K562 (cell line): ENCODE measurements around the gene MAPT. TPM values are rescaled to one million over a fixed set of nuclear protein-coding genes. Genes with fewer than 3 reads are reported as not detected.

Experiments used
- FOXK1 ChIP-seq: sonication (generic); formaldehyde crosslinking; IDR thresholded peaks from 2 replicates; pipeline ENCODE4 v1.8.0; 2022; ENCODE audit warnings: missing genetic modification reagents, mild to moderate bottlenecking, borderline replicate concordance
- HOXB6 ChIP-seq: fragments of 250-450 bp; sonication (Bioruptor Pico); IDR thresholded peaks from 2 replicates; pipeline ENCODE4 v1.5.1; 2022; ENCODE audit warnings: mild to moderate bottlenecking, borderline replicate concordance
- POLR2G ChIP-seq: fragments of 200-400 bp; formaldehyde crosslinking; IDR thresholded peaks from 2 replicates; pipeline ENCODE4 v1.6.1; 2017; ENCODE audit warnings: low read depth, mild to moderate bottlenecking, antibody characterized with exemption, low read length, moderate library complexity
- PPARD ChIP-seq: fragments of 250-450 bp; sonication (Bioruptor Pico); IDR thresholded peaks from 2 replicates; pipeline ENCODE4 v1.8.0; 2022; ENCODE audit warnings: inconsistent platforms, mild to moderate bottlenecking, moderate library complexity
- TAF15 ChIP-seq: fragments of 200-400 bp; formaldehyde crosslinking; IDR thresholded peaks from 2 replicates; pipeline ENCODE4 v1.6.1; 2017; ENCODE audit warnings: mild to moderate bottlenecking, low read depth, low read length, moderate library complexity
- ZBED1 ChIP-seq: IDR thresholded peaks from 2 replicates; pipeline ENCODE4 v1.6.1; 2014
- ZNF586 ChIP-seq: fragments of 450-650 bp; formaldehyde crosslinking; conservative IDR thresholded peaks from 2 replicates; pipeline ENCODE4 v1.4.0; 2020; ENCODE audit warnings: mild to moderate bottlenecking, moderate library complexity
- polyA plus RNA-seq, 8 experiments: library from polyadenylated mRNA; depleted of rRNA in 4 of 8; stranded (reverse) in 5 of 8; unstranded in 3 of 8; fragments of >200 nt; fragmentation: Nextera tagmentation in 2 of 8; fragmentation: Illumina TruSeq in 1 of 8; extraction: Ambion mirVana in 2 of 8; extraction: Trizol in 1 of 8; gene quantifications; 2 replicates each; pipeline versions ENCODE4 v1.2.1 to v1.2.3, GENCODE V29; 2011 to 2014; ENCODE audit warnings: inconsistent platforms in 1 of 8, missing spikeins in 1 of 8
- total RNA-seq, 7 experiments: library from RNA; depleted of rRNA in 6 of 7; stranded (reverse); fragments of >200 nt in 6 of 7; fragmentation: Illumina TruSeq in 2 of 7; extraction: Trizol in 2 of 7; gene quantifications; 2 replicates each; pipeline versions ENCODE4 v1.2.1 to v1.2.3, GENCODE V29; 2011 to 2021; ENCODE audit warnings: low replicate concordance in 1 of 7
- TF ChIP-seq, protein P1 (sequence below): fragments of 450-650 bp; formaldehyde crosslinking; IDR thresholded peaks from 2 replicates; pipeline ENCODE4 v1.4.0; 2020; ENCODE audit warnings: mild to moderate bottlenecking, moderate library complexity
- TF ChIP-seq, protein P2 (sequence below): sonication (generic); formaldehyde crosslinking; IDR thresholded peaks from 2 replicates; pipeline ENCODE4 v1.8.1; 2023; ENCODE audit warnings: mild to moderate bottlenecking, missing genetic modification reagents
- TF ChIP-seq, protein P3 (sequence below): sonication (generic); formaldehyde crosslinking; IDR thresholded peaks from 2 replicates; pipeline ENCODE4 v1.8.1; 2023; ENCODE audit warnings: mild to moderate bottlenecking, missing genetic modification reagents
- TF ChIP-seq, protein P4 (sequence below): sonication (generic); formaldehyde crosslinking; IDR thresholded peaks from 2 replicates; pipeline ENCODE4 v1.8.0; 2023; ENCODE audit warnings: mild to moderate bottlenecking, missing genetic modification reagents
- TF ChIP-seq, protein P5 (sequence below), 2 experiments: fragments of 450-650 bp; formaldehyde crosslinking in 1 of 2; IDR thresholded peaks; 2 replicates each; pipeline versions ENCODE4 v1.4.0 to v1.6.1; 2014 to 2020; ENCODE audit warnings: mild to moderate bottlenecking in 2 of 2, borderline replicate concordance in 1 of 2, low read depth in 1 of 2

Gene MAPT
- total and polyA plus RNA-seq, 9 of the 15 experiments (the other 6 are each of a cell fraction or from before 2014, with no cell fraction given), result 0.04 to 1.1 (median 0.36) TPM

DNA sequence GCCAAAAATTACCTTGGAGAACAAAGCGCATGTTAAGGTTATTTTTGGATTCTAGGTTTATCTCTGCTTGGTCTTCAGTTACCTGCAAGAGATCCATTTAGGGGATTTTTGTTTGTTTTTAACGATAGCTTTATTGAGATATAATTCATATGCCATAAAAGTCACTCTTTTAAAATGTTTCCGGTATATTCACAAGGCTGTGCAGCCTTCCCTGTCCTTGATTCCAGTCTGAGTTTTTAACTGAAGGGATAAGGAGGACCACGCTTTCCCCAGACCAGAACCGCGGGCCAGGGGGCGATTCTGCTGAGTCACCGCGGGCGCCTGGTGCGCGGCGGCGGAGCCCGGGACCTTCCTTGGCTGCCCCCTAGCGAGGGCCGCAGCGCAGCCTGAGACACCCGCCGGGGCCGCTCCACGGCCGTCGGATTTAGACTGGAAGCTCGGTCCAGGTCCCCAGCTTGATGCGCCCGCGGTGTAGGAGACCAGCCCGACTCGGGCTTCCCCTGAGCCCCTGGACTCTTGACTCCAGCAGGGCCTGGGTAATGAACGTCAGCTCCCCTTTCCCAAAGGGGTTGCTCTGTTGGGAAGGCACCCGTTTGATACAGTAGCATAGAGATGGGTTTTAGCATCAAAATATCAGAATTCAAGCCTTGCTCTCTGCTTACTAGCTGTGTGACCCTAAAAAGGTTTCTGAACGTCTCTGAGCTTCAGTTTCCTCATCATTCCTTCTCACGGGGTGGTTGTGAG, 54.7 kb downstream of the MAPT start (continued):
- TF ChIP-seq, protein P1, sequence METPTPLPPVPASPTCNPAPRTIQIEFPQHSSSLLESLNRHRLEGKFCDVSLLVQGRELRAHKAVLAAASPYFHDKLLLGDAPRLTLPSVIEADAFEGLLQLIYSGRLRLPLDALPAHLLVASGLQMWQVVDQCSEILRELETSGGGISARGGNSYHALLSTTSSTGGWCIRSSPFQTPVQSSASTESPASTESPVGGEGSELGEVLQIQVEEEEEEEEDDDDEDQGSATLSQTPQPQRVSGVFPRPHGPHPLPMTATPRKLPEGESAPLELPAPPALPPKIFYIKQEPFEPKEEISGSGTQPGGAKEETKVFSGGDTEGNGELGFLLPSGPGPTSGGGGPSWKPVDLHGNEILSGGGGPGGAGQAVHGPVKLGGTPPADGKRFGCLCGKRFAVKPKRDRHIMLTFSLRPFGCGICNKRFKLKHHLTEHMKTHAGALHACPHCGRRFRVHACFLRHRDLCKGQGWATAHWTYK (CRISPR knock-in tag), result no peak
- TF ChIP-seq HOXB6 (CRISPR knock-in tag), result no peak
- TF ChIP-seq ZBED1, result no peak
- TF ChIP-seq, protein P2, sequence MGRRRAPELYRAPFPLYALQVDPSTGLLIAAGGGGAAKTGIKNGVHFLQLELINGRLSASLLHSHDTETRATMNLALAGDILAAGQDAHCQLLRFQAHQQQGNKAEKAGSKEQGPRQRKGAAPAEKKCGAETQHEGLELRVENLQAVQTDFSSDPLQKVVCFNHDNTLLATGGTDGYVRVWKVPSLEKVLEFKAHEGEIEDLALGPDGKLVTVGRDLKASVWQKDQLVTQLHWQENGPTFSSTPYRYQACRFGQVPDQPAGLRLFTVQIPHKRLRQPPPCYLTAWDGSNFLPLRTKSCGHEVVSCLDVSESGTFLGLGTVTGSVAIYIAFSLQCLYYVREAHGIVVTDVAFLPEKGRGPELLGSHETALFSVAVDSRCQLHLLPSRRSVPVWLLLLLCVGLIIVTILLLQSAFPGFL (CRISPR knock-in tag), result no peak
- TF ChIP-seq ZNF586 (CRISPR knock-in tag), result no peak
- TF ChIP-seq PPARD (CRISPR knock-in tag), result no peak
- TF ChIP-seq, protein P3, sequence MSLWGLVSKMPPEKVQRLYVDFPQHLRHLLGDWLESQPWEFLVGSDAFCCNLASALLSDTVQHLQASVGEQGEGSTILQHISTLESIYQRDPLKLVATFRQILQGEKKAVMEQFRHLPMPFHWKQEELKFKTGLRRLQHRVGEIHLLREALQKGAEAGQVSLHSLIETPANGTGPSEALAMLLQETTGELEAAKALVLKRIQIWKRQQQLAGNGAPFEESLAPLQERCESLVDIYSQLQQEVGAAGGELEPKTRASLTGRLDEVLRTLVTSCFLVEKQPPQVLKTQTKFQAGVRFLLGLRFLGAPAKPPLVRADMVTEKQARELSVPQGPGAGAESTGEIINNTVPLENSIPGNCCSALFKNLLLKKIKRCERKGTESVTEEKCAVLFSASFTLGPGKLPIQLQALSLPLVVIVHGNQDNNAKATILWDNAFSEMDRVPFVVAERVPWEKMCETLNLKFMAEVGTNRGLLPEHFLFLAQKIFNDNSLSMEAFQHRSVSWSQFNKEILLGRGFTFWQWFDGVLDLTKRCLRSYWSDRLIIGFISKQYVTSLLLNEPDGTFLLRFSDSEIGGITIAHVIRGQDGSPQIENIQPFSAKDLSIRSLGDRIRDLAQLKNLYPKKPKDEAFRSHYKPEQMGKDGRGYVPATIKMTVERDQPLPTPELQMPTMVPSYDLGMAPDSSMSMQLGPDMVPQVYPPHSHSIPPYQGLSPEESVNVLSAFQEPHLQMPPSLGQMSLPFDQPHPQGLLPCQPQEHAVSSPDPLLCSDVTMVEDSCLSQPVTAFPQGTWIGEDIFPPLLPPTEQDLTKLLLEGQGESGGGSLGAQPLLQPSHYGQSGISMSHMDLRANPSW, result no peak
- TF ChIP-seq, protein P4, sequence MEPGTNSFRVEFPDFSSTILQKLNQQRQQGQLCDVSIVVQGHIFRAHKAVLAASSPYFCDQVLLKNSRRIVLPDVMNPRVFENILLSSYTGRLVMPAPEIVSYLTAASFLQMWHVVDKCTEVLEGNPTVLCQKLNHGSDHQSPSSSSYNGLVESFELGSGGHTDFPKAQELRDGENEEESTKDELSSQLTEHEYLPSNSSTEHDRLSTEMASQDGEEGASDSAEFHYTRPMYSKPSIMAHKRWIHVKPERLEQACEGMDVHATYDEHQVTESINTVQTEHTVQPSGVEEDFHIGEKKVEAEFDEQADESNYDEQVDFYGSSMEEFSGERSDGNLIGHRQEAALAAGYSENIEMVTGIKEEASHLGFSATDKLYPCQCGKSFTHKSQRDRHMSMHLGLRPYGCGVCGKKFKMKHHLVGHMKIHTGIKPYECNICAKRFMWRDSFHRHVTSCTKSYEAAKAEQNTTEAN (CRISPR knock-in tag), result no peak
- peak; percentile 43; the same call in 1 of the 2 replicates for TF ChIP-seq POLR2G
- TF ChIP-seq, protein P5, sequence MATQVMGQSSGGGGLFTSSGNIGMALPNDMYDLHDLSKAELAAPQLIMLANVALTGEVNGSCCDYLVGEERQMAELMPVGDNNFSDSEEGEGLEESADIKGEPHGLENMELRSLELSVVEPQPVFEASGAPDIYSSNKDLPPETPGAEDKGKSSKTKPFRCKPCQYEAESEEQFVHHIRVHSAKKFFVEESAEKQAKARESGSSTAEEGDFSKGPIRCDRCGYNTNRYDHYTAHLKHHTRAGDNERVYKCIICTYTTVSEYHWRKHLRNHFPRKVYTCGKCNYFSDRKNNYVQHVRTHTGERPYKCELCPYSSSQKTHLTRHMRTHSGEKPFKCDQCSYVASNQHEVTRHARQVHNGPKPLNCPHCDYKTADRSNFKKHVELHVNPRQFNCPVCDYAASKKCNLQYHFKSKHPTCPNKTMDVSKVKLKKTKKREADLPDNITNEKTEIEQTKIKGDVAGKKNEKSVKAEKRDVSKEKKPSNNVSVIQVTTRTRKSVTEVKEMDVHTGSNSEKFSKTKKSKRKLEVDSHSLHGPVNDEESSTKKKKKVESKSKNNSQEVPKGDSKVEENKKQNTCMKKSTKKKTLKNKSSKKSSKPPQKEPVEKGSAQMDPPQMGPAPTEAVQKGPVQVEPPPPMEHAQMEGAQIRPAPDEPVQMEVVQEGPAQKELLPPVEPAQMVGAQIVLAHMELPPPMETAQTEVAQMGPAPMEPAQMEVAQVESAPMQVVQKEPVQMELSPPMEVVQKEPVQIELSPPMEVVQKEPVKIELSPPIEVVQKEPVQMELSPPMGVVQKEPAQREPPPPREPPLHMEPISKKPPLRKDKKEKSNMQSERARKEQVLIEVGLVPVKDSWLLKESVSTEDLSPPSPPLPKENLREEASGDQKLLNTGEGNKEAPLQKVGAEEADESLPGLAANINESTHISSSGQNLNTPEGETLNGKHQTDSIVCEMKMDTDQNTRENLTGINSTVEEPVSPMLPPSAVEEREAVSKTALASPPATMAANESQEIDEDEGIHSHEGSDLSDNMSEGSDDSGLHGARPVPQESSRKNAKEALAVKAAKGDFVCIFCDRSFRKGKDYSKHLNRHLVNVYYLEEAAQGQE (IDR thresholded peaks at IDR 0.05; ENCODE audit: borderline replicate concordance), result peak; percentile 73
- TF ChIP-seq, protein P5 (CRISPR knock-in tag; IDR thresholded peaks at IDR 0.05; ENCODE audit: low read depth), result no peak
- TF ChIP-seq FOXK1 (CRISPR knock-in tag), result no peak
- TF ChIP-seq TAF15, result no peak
